OCI-LY7 (cell line): Measurements from ENCODE around the gene TTC7B. TPM values are rescaled to one million over a fixed set of nuclear protein-coding genes. Genes with fewer than 3 reads are reported as not detected.

ENCODE experiments used
- BruUV-seq: library from RNA; stranded (reverse); fragments of 400-500 nt; replicated peaks from 2 replicates; lab custom pipeline; 2021; lab: Mats Ljungman, UMichigan
- CTCF ChIA-PET: fragments of 300-600 bp; sonication (Branson Sonifier 250); formaldehyde crosslinking; loops from one replicate; lab custom pipeline; 2022; ENCODE audit warnings: antibody characterized with exemption; ENCODE audit not compliant: unreplicated experiment; lab: Charles Lee
- POLR2A ChIA-PET: fragments of 300-600 bp; sonication (Branson Sonifier 250); formaldehyde crosslinking; loops from one replicate; lab custom pipeline; 2022; ENCODE audit warnings: antibody characterized with exemption; lab: Charles Lee
- DNase-seq: peaks from one replicate; pipeline ENCODE4 v3.0.0-alpha.2; 2015; ENCODE audit warnings: low spot score
- H2AFZ ChIP-seq: fragments of 200-600 bp; sonication (generic), shearing (Covaris generic); 2 replicates; pipeline ENCODE4 v1.6.1; 2014; ENCODE audit warnings: mild to moderate bottlenecking, antibody characterized with exemption, low read length, moderate library complexity
- H3K27ac ChIP-seq: fragments of 200-600 bp; sonication (generic); 2 replicates; pipeline ENCODE4 v1.5.1; 2014; ENCODE audit warnings: mixed run types, low read depth, mild to moderate bottlenecking, moderate library complexity, low read length, inconsistent platforms; ENCODE audit not compliant: poor library complexity, severe bottlenecking
- H3K36me3 ChIP-seq: fragments of 200-600 bp; sonication (generic); 2 replicates; pipeline ENCODE4 v1.6.1; 2014; ENCODE audit warnings: mild to moderate bottlenecking, antibody characterized with exemption, low read length, moderate library complexity, mixed read lengths; ENCODE audit not compliant: insufficient read depth
- H3K4me1 ChIP-seq: fragments of 200-600 bp; sonication (generic); 2 replicates; pipeline ENCODE4 v1.5.1; 2014; ENCODE audit warnings: mild to moderate bottlenecking, low read length; ENCODE audit not compliant: insufficient read depth, poor library complexity, severe bottlenecking
- H3K4me2 ChIP-seq: fragments of 200-600 bp; sonication (generic); 2 replicates; pipeline ENCODE4 v1.6.1; 2014; ENCODE audit warnings: mild to moderate bottlenecking, low read length
- H3K4me3 ChIP-seq: fragments of 200-600 bp; sonication (generic); 2 replicates; pipeline ENCODE4 v1.5.1; 2014; ENCODE audit warnings: mild to moderate bottlenecking, low read depth, low read length; ENCODE audit not compliant: poor library complexity, severe bottlenecking
- H3K79me2 ChIP-seq: fragments of 200-600 bp; sonication (generic); 2 replicates; pipeline ENCODE4 v1.6.1; 2016; ENCODE audit warnings: low read depth, mild to moderate bottlenecking, low read length, moderate library complexity, mixed read lengths; ENCODE audit not compliant: insufficient read depth
- H3K9me2 ChIP-seq: fragments of 200-600 bp; sonication (generic); 2 replicates; pipeline ENCODE4 v1.6.1; 2016; ENCODE audit warnings: mild to moderate bottlenecking, low read length, mixed read lengths; ENCODE audit not compliant: insufficient read depth
- H3K9me3 ChIP-seq: fragments of 200-600 bp; sonication (generic); 2 replicates; pipeline ENCODE4 v1.6.1; 2014; ENCODE audit warnings: mild to moderate bottlenecking, mixed run types, low read length, mixed read lengths
- H4K20me1 ChIP-seq: fragments of 200-600 bp; sonication (generic); 2 replicates; pipeline ENCODE4 v1.6.1; 2014; ENCODE audit warnings: mild to moderate bottlenecking, antibody characterized with exemption, low read length, moderate library complexity, mixed read lengths; ENCODE audit not compliant: insufficient read depth
- EZH2phosphoT487 ChIP-seq: fragments of 200-600 bp; sonication (generic); IDR thresholded peaks from 2 replicates; pipeline ENCODE4 v1.6.1; 2018; ENCODE audit warnings: low read depth, borderline replicate concordance, mild to moderate bottlenecking, mixed run types, antibody characterized with exemption, low read length, moderate library complexity, mixed read lengths
- intact Hi-C: fragments of 100-400 bp; cut with micrococcal nuclease; formaldehyde crosslinking; loops from one replicate; pipeline ENCODE4 v1.10.0; 2022; ENCODE audit not compliant: unreplicated experiment
- total RNA-seq, 2 experiments: library from RNA; depleted of rRNA in 1 of 2; stranded (reverse); fragments of >200 nt in 1 of 2; shearing (Covaris generic) in 1 of 2; gene quantifications; 2 replicates each; pipeline ENCODE4 v1.2.3, GENCODE V29; 2014 to 2022
- TF ChIP-seq, protein P1 (sequence below): fragments of 200-600 bp; sonication (generic); conservative IDR thresholded peaks from 2 replicates; pipeline ENCODE4 v1.5.1; 2014; ENCODE audit warnings: mild to moderate bottlenecking, antibody characterized with exemption, low read length, moderate library complexity, mixed read lengths

The TTC7B gene
- total RNA-seq, 2 experiments from 2014 or later, result 0.19 to 0.51 TPM

GRCh38 chr14:90512329-90512991, 303.8 kb downstream of the TTC7B start:
- ChIA-PET CTCF (no interaction called here), POLR2A (no interaction called here)
- TF ChIP-seq, protein P1, sequence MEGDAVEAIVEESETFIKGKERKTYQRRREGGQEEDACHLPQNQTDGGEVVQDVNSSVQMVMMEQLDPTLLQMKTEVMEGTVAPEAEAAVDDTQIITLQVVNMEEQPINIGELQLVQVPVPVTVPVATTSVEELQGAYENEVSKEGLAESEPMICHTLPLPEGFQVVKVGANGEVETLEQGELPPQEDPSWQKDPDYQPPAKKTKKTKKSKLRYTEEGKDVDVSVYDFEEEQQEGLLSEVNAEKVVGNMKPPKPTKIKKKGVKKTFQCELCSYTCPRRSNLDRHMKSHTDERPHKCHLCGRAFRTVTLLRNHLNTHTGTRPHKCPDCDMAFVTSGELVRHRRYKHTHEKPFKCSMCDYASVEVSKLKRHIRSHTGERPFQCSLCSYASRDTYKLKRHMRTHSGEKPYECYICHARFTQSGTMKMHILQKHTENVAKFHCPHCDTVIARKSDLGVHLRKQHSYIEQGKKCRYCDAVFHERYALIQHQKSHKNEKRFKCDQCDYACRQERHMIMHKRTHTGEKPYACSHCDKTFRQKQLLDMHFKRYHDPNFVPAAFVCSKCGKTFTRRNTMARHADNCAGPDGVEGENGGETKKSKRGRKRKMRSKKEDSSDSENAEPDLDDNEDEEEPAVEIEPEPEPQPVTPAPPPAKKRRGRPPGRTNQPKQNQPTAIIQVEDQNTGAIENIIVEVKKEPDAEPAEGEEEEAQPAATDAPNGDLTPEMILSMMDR, result no peak
- no peak for TF ChIP-seq EZH2phosphoT487
- no peak overlapping the region for H2AFZ ChIP-seq
- no peak overlapping the region for H3K27ac ChIP-seq
- intact Hi-C loops, result loop anchor here (10.0 kb wide), 1 partner anchor 208 kb away; no protein-coding TSS in a partner anchor
- H3K79me2 ChIP-seq, result no peaks in the 10 kb centered on the region
- no TSS peak for BruUV-seq
- H3K9me3 ChIP-seq, result no peaks in the 10 kb centered on the region
- no peaks in the 10 kb centered on the region for H4K20me1 ChIP-seq
- no peaks in the 10 kb centered on the region for H3K9me2 ChIP-seq
- no peaks in the 10 kb centered on the region for H3K4me1 ChIP-seq
- no peak for DNase-seq
- H3K4me2 ChIP-seq, result no peak overlapping the region
- no peak overlapping the region for H3K4me3 ChIP-seq
- no peaks in the 10 kb centered on the region for H3K36me3 ChIP-seq

DNA sequence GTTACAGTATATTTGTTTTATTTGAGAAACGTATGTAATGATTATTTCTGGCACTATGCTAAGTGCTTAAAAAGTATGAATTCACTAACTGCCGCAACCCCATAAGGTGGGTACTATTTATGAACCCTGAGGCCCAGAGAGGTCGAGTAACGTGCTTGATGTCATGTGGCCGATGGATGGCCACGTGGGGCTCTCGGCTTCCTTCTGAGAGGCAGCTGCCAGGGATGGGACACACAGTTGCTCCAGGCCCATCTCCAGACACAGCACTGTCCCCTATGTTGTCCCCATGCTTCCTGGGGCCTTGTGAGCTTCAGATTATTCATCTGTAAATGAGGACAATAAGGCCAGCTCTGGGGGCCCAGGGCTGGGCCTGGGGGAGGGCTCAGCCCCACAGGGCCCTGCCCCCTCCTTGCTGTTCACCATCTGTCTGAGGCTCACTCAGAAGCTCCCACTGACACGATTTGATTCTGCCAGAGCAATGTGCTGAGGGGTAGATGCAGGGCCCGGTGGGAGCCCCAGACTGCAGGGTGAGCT, 304.4 kb downstream of the TTC7B start:
- Histone ChIP-seq H3K9me3 (no peaks in the 10 kb centered on the region), H3K36me3 (no peaks in the 10 kb centered on the region), H4K20me1 (no peaks in the 10 kb centered on the region), H3K9me2 (no peaks in the 10 kb centered on the region), H3K4me3 (no peak overlapping the region), H3K79me2 (no peaks in the 10 kb centered on the region), H3K4me1 (no peaks in the 10 kb centered on the region), H3K27ac (no peak overlapping the region), H2AFZ (no peak overlapping the region), H3K4me2 (no peak overlapping the region)
- POLR2A ChIA-PET, result no interaction called here
- CTCF ChIA-PET, result no interaction called here
- BruUV-seq, result no TSS peak
- intact Hi-C loops, result loop anchor here (10.0 kb wide), 1 partner anchor 207 kb away; no protein-coding TSS in a partner anchor
- no peak for DNase-seq
- no peak for TF ChIP-seq EZH2phosphoT487
- TF ChIP-seq, protein P1, result no peak

GRCh38 chr14:90511252-90511651, 305.0 kb downstream of the TTC7B start:
- BruUV-seq, result no TSS peak
- TF ChIP-seq EZH2phosphoT487, result no peak
- TF ChIP-seq, protein P1, result no peak
- no peak overlapping the region for H3K4me2 ChIP-seq
- H3K4me1 ChIP-seq, result no peaks in the 10 kb centered on the region
- H3K36me3 ChIP-seq, result no peaks in the 10 kb centered on the region
- H3K4me3 ChIP-seq, result no peak overlapping the region
- ChIA-PET CTCF (no interaction called here), POLR2A (no interaction called here)
- no peaks in the 10 kb centered on the region for H3K79me2 ChIP-seq
- no peak for DNase-seq
- no peaks in the 10 kb centered on the region for H3K9me3 ChIP-seq
- H2AFZ ChIP-seq, result no peak overlapping the region
- no peak overlapping the region for H3K27ac ChIP-seq
- intact Hi-C loops, result loop anchor here (10.0 kb wide), 1 partner anchor 206 kb away; no protein-coding TSS in a partner anchor
- H3K9me2 ChIP-seq, result no peaks in the 10 kb centered on the region
- H4K20me1 ChIP-seq, result no peaks in the 10 kb centered on the region
